GM12878 (cell line): ENCODE results near the gene CDK17. TPM values are rescaled to one million over a fixed set of nuclear protein-coding genes. Genes with fewer than 3 reads are reported as not detected.

ENCODE experiments used
- ATAC-seq: fragments of 200-7000 bp; cut with Tn5 transposase; 3 replicates; pipeline ENCODE4 v1.9.1; 2020; ENCODE audit warnings: mild to moderate bottlenecking, moderate library complexity
- BruUV-seq: library from RNA; stranded (reverse); fragments of 400-500 nt; replicated peaks from 2 replicates; lab custom pipeline; 2021; lab: Mats Ljungman, UMichigan
- CTCF ChIA-PET: fragments of 300-600 bp; sonication (Branson Sonifier 250); formaldehyde crosslinking; extraction: SDS; loops from one replicate; lab custom pipeline; 2021; ENCODE audit warnings: inconsistent platforms; lab: Yijun Ruan, JAX
- POLR2A ChIA-PET: fragments of 350-600 bp; formaldehyde crosslinking; extraction: SDS; loops from one replicate; lab custom pipeline; 2021; ENCODE audit warnings: inconsistent platforms; lab: Charles Lee
- RAD21 ChIA-PET: fragments of 300-600 bp; sonication (Branson Sonifier 250); formaldehyde crosslinking; loops from one replicate; lab custom pipeline; 2023; ENCODE audit warnings: antibody characterized with exemption; ENCODE audit not compliant: unreplicated experiment; lab: Charles Lee
- SMC1A ChIA-PET: fragments of 300-600 bp; sonication (Branson Sonifier 250); formaldehyde crosslinking; loops from one replicate; lab custom pipeline; 2023; ENCODE audit not compliant: unreplicated experiment, uncharacterized antibody; lab: Charles Lee
- DNase-seq: peaks from one replicate; pipeline ENCODE4 v3.0.0-alpha.2; 2011; ENCODE audit warnings: low read depth, low spot score
- FAIRE-seq: peaks from 3 replicates; lab custom pipeline; 2011; peaks lifted over from hg19 to GRCh38; lab: Jason Lieb, UNC
- H2AFZ ChIP-seq: 2 replicates; pipeline ENCODE4 v1.6.0; 2011; ENCODE audit warnings: low read depth, low read length, control low read depth; ENCODE audit not compliant: control insufficient read depth
- H3K27ac ChIP-seq: 2 replicates; pipeline ENCODE4 v1.5.1; 2011; ENCODE audit warnings: control low read depth; ENCODE audit not compliant: control insufficient read depth, insufficient read depth
- H3K27me3 ChIP-seq, 2 experiments: replicated peaks in 1 of 2; 2 replicates each; pipeline versions ENCODE4 v1.6.0 to v1.6.1; 2011; ENCODE audit warnings: low read length in 1 of 2; ENCODE audit not compliant: control insufficient read depth in 2 of 2, insufficient read depth in 2 of 2
- H3K36me3 ChIP-seq, 2 experiments: 2 replicates each; pipeline ENCODE4 v1.5.1; 2011; ENCODE audit warnings: low read length in 1 of 2; ENCODE audit not compliant: control insufficient read depth in 2 of 2, insufficient read depth in 2 of 2
- H3K4me1 ChIP-seq: 2 replicates; pipeline ENCODE4 v1.6.1; 2011; ENCODE audit warnings: mild to moderate bottlenecking, low read length, moderate library complexity, mixed read lengths; ENCODE audit not compliant: control insufficient read depth, insufficient read depth
- H3K4me2 ChIP-seq: 2 replicates; pipeline ENCODE4 v1.6.0; 2011; ENCODE audit warnings: control low read depth; ENCODE audit not compliant: control insufficient read depth, insufficient read depth
- H3K4me3 ChIP-seq: fragments of 200-600 bp; sonication (generic); 2 replicates; pipeline ENCODE4 v1.5.1; 2016
- H3K79me2 ChIP-seq: 2 replicates; pipeline ENCODE4 v1.6.0; 2011; ENCODE audit warnings: low read length; ENCODE audit not compliant: control insufficient read depth, insufficient read depth
- H3K9ac ChIP-seq: 2 replicates; pipeline ENCODE4 v1.8.0; 2011; ENCODE audit warnings: low read length, control low read depth, mixed read lengths; ENCODE audit not compliant: control insufficient read depth, insufficient read depth
- H3K9me3 ChIP-seq: replicated peaks from 3 replicates; pipeline ENCODE4 v1.5.1; 2011; ENCODE audit warnings: mild to moderate bottlenecking, low read length; ENCODE audit not compliant: control insufficient read depth, insufficient read depth
- H4K20me1 ChIP-seq: 2 replicates; pipeline ENCODE4 v1.6.0; 2011; ENCODE audit not compliant: control insufficient read depth, insufficient read depth
- CHD4 ChIP-seq: fragments of 200-600 bp; sonication (generic); IDR thresholded peaks from 2 replicates; pipeline ENCODE4 v1.6.1; 2016; ENCODE audit warnings: mild to moderate bottlenecking
- POLR2A ChIP-seq: IDR thresholded peaks from 2 replicates; pipeline ENCODE4 v1.6.1; 2011; ENCODE audit warnings: low read depth, mild to moderate bottlenecking, low read length
- POLR2AphosphoS5 ChIP-seq: IDR thresholded peaks from 2 replicates; pipeline ENCODE4 v1.6.1; 2011; ENCODE audit warnings: mild to moderate bottlenecking, low read length, inconsistent platforms
- STAT3 ChIP-seq: IDR thresholded peaks from 2 replicates; pipeline ENCODE4 v1.6.1; 2011; ENCODE audit warnings: low read depth, low read length, improper control_type of control experiment
- TARDBP ChIP-seq: IDR thresholded peaks from 2 replicates; pipeline ENCODE4 v1.6.1; 2016; ENCODE audit warnings: borderline replicate concordance
- TCF12 ChIP-seq: IDR thresholded peaks from 2 replicates; pipeline ENCODE4 v1.6.1; 2011; ENCODE audit warnings: low read depth, mild to moderate bottlenecking, low read length
- WGBS: methylation state at CpG from one replicate; pipeline ENCODE4 v1.1.6; 2016; ENCODE audit warnings: low lambda C conversion rate; ENCODE audit not compliant: insufficient replicate concordance, insufficient coverage; ENCODE audit errors: missing lambda C conversion rate; 5-methylcytosine and 5-hydroxymethylcytosine counted together
- in situ Hi-C: fragments of 300-500 bp; cut with MboI; formaldehyde crosslinking; loops from 9 replicates; pipeline ENCODE4 v1.14.3; 2018; ENCODE audit warnings: mixed read lengths
- intact Hi-C: fragments of 100-400 bp; cut with micrococcal nuclease; formaldehyde crosslinking; loops from one replicate; pipeline ENCODE4 v1.14.2; 2022; ENCODE audit not compliant: unreplicated experiment
- polyA plus RNA-seq, 11 experiments: library from polyadenylated mRNA; depleted of rRNA in 4 of 11; unstranded in 6 of 11; stranded (reverse) in 5 of 11; fragments of >200 nt; fragmentation: Nextera tagmentation in 4 of 11; fragmentation: Illumina TruSeq in 1 of 11; extraction: Ambion mirVana in 4 of 11; extraction: Trizol in 1 of 11; gene quantifications; 1 replicate in 1 of 11; 2 replicates in 10 of 11; pipeline versions ENCODE4 v1.2.1 to v1.2.3, GENCODE V29; 2011 to 2016; ENCODE audit warnings: inconsistent platforms in 2 of 11, missing spikeins in 2 of 11, low read depth in 1 of 11
- total RNA-seq, 4 experiments: library from RNA; depleted of rRNA in 3 of 4; stranded (reverse); fragments of >200 nt in 3 of 4; fragmentation: Illumina TruSeq in 1 of 4; extraction: Trizol in 1 of 4; gene quantifications; 2 replicates each; pipeline versions ENCODE4 v1.2.1 to v1.2.3, GENCODE V29; 2013 to 2021
- TF ChIP-seq, protein P1 (sequence below): IDR thresholded peaks from 2 replicates; pipeline ENCODE4 v1.6.1; 2012; ENCODE audit warnings: low read depth, low read length, improper control_type of control experiment
- TF ChIP-seq, protein P2 (sequence below): fragments of 450-650 bp; IDR thresholded peaks from 2 replicates; pipeline ENCODE4 v1.6.1; 2016; ENCODE audit warnings: mild to moderate bottlenecking, moderate library complexity, borderline replicate concordance

The CDK17 gene
- total and polyA plus RNA-seq, 10 of the 15 experiments (the other 5 are each of a cell fraction or from before 2014, with no cell fraction given): 5.6 to 45.6 (median 18.3) TPM

DNA sequence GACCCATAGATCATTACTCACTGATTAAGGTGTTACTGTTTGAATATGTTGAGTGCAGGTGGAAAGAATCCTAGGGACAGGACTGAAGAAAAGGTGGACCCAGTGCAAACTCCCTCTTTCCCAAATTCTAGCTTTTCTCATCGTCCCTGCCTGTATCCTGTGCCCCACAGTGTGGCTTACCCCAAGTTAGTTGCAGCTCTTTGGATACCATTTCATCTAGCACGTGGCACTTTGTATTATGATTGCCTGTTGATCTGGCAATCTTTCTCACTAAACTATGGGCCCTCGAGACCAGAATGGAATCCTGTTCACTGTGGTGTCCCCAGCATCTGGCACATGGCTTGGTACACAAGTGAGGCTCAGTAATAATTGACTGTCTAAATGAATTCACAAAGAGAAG lies 139.6 kb downstream of the CDK17 start:
- RAD21 ChIA-PET: no interaction called here
- in situ Hi-C loops (no loop called here), intact Hi-C loops (no loop called here)
- H3K9ac ChIP-seq: no peak overlapping the region
- H3K79me2 ChIP-seq: no peaks in the 10 kb centered on the region
- no peaks in the 10 kb centered on the region for H3K4me1 ChIP-seq
- H4K20me1 ChIP-seq: no peaks in the 10 kb centered on the region
- no peaks in the 10 kb centered on the region for H3K9me3 ChIP-seq
- 0 out of 2 replicates have a peak, but pooled peaks have one; percentile 28 for TF ChIP-seq POLR2A
- peak; percentile 56; the same call in 1 of the 2 replicates for TF ChIP-seq POLR2AphosphoS5
- TF ChIP-seq CHD4: no peak
- TF ChIP-seq, protein P1, sequence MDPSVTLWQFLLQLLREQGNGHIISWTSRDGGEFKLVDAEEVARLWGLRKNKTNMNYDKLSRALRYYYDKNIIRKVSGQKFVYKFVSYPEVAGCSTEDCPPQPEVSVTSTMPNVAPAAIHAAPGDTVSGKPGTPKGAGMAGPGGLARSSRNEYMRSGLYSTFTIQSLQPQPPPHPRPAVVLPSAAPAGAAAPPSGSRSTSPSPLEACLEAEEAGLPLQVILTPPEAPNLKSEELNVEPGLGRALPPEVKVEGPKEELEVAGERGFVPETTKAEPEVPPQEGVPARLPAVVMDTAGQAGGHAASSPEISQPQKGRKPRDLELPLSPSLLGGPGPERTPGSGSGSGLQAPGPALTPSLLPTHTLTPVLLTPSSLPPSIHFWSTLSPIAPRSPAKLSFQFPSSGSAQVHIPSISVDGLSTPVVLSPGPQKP: no peak
- ATAC-seq: no peak
- no peak overlapping the region for H3K4me2 ChIP-seq
- H3K4me3 ChIP-seq: no peak overlapping the region
- H3K27me3 ChIP-seq: no peaks in the 10 kb centered on the region
- H3K36me3 ChIP-seq: peaks cover 2 to 9% of the 10 kb centered on the region in 2 experiments; a peak in 3 of 4 replicates
- POLR2A ChIA-PET: interaction anchor here (0.6 kb wide), 1 partner anchor 89 kb away, joined by 3 read pairs; no protein-coding TSS in a partner anchor
- FAIRE-seq: no peak
- no peak overlapping the region for H3K27ac ChIP-seq
- CTCF ChIA-PET: interaction anchor here (0.6 kb wide), 1 partner anchor 66 kb away, joined by 3 read pairs; no protein-coding TSS in a partner anchor
- no peak overlapping the region for H2AFZ ChIP-seq
- SMC1A ChIA-PET: interaction anchor here (0.8 to 1.2 kb wide), 4 partner anchors 11 to 139 kb away, joined by 3 to 5 read pairs (median 3); partner anchors contain the start of gene CDK17
- 82% methylated on average over 3 of the region's 3 CpGs for WGBS
- no peak for DNase-seq
- no TSS peak for BruUV-seq

DNA sequence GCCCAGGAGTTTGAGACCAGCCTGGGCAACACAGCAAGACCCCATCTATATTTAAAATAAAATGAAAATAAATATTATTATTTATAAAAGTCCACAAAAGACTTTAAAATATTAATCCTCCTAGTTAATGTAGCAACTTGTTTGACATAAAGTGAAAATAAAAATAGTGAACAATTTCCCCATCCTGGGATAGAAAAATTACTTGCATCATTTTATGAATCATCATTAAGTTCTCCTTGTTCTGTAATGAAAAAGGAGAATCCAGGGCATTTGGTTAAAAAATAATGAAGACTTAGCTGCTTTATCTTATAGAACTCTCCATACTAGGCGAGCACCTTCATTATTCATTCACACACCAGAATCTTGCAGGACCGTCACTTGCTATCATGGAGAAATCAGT lies 140.0 kb downstream of the CDK17 start:
- CTCF ChIA-PET: no interaction called here
- Histone ChIP-seq H3K4me2 (no peak overlapping the region), H3K79me2 (no peaks in the 10 kb centered on the region), H3K27me3 (no peaks in the 10 kb centered on the region), H3K9me3 (no peaks in the 10 kb centered on the region), H3K4me1 (no peaks in the 10 kb centered on the region), H3K9ac (no peak overlapping the region), H3K4me3 (no peak overlapping the region), H3K27ac (no peak overlapping the region), H2AFZ (no peak overlapping the region), H3K36me3 (peaks cover 2 to 9% of the 10 kb centered on the region in 2 experiments; a peak in 3 of 4 replicates), H4K20me1 (no peaks in the 10 kb centered on the region)
- RAD21 ChIA-PET: no interaction called here
- POLR2A ChIA-PET: no interaction called here
- intact Hi-C loops (no loop called here), in situ Hi-C loops (no loop called here)
- SMC1A ChIA-PET: interaction anchor here (0.8 to 1.2 kb wide), 4 partner anchors 11 to 140 kb away, joined by 3 to 5 read pairs (median 3); partner anchors contain the start of gene CDK17
- WGBS: 94% methylated on average over 2 of the region's 2 CpGs
- FAIRE-seq: no peak
- no TSS peak for BruUV-seq
- ATAC-seq: no peak
- no peak for DNase-seq
- no peak for TF ChIP-seq TCF12
- TF ChIP-seq, protein P2, sequence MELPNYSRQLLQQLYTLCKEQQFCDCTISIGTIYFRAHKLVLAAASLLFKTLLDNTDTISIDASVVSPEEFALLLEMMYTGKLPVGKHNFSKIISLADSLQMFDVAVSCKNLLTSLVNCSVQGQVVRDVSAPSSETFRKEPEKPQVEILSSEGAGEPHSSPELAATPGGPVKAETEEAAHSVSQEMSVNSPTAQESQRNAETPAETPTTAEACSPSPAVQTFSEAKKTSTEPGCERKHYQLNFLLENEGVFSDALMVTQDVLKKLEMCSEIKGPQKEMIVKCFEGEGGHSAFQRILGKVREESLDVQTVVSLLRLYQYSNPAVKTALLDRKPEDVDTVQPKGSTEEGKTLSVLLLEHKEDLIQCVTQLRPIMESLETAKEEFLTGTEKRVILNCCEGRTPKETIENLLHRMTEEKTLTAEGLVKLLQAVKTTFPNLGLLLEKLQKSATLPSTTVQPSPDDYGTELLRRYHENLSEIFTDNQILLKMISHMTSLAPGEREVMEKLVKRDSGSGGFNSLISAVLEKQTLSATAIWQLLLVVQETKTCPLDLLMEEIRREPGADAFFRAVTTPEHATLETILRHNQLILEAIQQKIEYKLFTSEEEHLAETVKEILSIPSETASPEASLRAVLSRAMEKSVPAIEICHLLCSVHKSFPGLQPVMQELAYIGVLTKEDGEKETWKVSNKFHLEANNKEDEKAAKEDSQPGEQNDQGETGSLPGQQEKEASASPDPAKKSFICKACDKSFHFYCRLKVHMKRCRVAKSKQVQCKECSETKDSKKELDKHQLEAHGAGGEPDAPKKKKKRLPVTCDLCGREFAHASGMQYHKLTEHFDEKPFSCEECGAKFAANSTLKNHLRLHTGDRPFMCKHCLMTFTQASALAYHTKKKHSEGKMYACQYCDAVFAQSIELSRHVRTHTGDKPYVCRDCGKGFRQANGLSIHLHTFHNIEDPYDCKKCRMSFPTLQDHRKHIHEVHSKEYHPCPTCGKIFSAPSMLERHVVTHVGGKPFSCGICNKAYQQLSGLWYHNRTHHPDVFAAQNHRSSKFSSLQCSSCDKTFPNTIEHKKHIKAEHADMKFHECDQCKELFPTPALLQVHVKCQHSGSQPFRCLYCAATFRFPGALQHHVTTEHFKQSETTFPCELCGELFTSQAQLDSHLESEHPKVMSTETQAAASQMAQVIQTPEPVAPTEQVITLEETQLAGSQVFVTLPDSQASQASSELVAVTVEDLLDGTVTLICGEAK: no peak
- no peak for TF ChIP-seq TARDBP
- no peak for TF ChIP-seq STAT3
